ENCODE measurements around the gene SPP2.

The SPP2 gene

DNA sequence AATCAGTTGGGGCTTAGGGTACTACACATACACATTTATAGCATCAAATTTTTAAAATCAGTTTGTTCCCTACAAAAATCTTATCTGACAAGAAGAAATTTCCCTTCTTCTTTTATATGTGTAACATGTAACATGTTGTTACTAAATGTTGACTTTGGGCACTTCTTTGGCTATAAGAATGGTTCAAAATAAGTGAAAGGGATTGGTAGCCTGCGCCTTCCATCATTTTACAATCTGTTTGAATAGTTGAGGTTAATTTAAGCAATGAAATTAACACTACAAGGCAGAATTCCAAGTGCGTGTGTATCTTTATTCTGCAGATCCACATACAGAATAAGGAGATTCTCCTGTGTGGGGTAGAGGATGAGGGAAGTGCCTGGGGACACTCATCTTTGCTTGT is 30.2 kb upstream of the SPP2 start:
- no peaks in the 10 kb centered on the region for H3K4me1 ChIP-seq (ENCODE audit: insufficient read depth, low read length, severe bottlenecking)
- H3K9me2 ChIP-seq (ENCODE audit: low read depth, low read length): no peaks in the 10 kb centered on the region
- H4K20me1 ChIP-seq (ENCODE audit: insufficient read depth, low read length): no peaks in the 10 kb centered on the region
- H3K27me3 ChIP-seq (ENCODE audit: insufficient read depth, low read length): no peaks in the 10 kb centered on the region
- H3K4me2 ChIP-seq (ENCODE audit: low read length): no peak overlapping the region
- H3K27ac ChIP-seq (ENCODE audit: low read depth, low read length, poor library complexity, severe bottlenecking): no peak overlapping the region
- H3K79me2 ChIP-seq (ENCODE audit: insufficient read depth, low read length): no peaks in the 10 kb centered on the region
- no peak for TF ChIP-seq EZH2 (IDR thresholded peaks at IDR 0.05; ENCODE audit: borderline replicate concordance, low read length)
- TF ChIP-seq, protein P1, sequence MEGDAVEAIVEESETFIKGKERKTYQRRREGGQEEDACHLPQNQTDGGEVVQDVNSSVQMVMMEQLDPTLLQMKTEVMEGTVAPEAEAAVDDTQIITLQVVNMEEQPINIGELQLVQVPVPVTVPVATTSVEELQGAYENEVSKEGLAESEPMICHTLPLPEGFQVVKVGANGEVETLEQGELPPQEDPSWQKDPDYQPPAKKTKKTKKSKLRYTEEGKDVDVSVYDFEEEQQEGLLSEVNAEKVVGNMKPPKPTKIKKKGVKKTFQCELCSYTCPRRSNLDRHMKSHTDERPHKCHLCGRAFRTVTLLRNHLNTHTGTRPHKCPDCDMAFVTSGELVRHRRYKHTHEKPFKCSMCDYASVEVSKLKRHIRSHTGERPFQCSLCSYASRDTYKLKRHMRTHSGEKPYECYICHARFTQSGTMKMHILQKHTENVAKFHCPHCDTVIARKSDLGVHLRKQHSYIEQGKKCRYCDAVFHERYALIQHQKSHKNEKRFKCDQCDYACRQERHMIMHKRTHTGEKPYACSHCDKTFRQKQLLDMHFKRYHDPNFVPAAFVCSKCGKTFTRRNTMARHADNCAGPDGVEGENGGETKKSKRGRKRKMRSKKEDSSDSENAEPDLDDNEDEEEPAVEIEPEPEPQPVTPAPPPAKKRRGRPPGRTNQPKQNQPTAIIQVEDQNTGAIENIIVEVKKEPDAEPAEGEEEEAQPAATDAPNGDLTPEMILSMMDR (IDR thresholded peaks at IDR 0.05; ENCODE audit: low read length): no peak
- no peak overlapping the region for H3K4me3 ChIP-seq (ENCODE audit: low read depth, low read length, poor library complexity, severe bottlenecking)
- no peaks in the 10 kb centered on the region for H3K9me3 ChIP-seq (ENCODE audit: low read length)
- H3K36me3 ChIP-seq (ENCODE audit: insufficient read depth, low read length): no peaks in the 10 kb centered on the region
- H3F3A ChIP-seq (ENCODE audit: insufficient read depth, low read length): no peaks in the 10 kb centered on the region
- no peak overlapping the region for H2AFZ ChIP-seq (ENCODE audit: low read length)
- H3K9ac ChIP-seq (ENCODE audit: low read length): no peak overlapping the region

DNA sequence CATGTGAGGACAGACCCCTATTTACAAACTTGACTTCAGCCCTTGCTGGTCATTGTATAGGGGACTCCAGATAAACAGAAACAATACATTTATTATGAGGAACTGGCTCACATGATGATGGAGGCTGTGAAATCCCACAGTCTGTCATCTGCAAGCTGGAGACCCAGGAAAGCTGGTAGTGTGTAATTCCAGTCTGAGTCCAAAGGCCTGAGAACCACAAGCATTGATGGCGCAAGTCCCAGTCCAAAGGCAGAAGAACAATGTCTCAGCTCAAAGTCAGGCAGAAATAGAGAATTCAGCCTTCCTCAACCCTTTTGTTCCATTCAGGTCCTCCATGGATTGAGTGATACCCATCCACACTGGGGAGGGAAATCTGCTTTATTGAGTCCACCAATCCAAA is 28.1 kb upstream of the SPP2 start:
- Histone ChIP-seq H3K9ac (ENCODE audit: low read length) (no peak overlapping the region), H3K79me2 (ENCODE audit: insufficient read depth, low read length) (no peaks in the 10 kb centered on the region), H3K27me3 (ENCODE audit: insufficient read depth, low read length) (peaks cover 5% of the 10 kb centered on the region; the same call in 1 of the 2 replicates), H3K4me1 (ENCODE audit: insufficient read depth, low read length, severe bottlenecking) (no peaks in the 10 kb centered on the region), H3K27ac (ENCODE audit: low read depth, low read length, poor library complexity, severe bottlenecking) (no peak overlapping the region), H3F3A (ENCODE audit: insufficient read depth, low read length) (no peaks in the 10 kb centered on the region), H4K20me1 (ENCODE audit: insufficient read depth, low read length) (no peaks in the 10 kb centered on the region), H3K36me3 (ENCODE audit: insufficient read depth, low read length) (no peaks in the 10 kb centered on the region), H3K9me2 (ENCODE audit: low read depth, low read length) (no peaks in the 10 kb centered on the region), H3K4me2 (ENCODE audit: low read length) (no peak overlapping the region), H2AFZ (ENCODE audit: low read length) (no peak overlapping the region), H3K9me3 (ENCODE audit: low read length) (no peaks in the 10 kb centered on the region), H3K4me3 (ENCODE audit: low read depth, low read length, poor library complexity, severe bottlenecking) (no peak overlapping the region)
- TF ChIP-seq EZH2 (IDR thresholded peaks at IDR 0.05; ENCODE audit: borderline replicate concordance, low read length): no peak
- TF ChIP-seq, protein P1 (IDR thresholded peaks at IDR 0.05; ENCODE audit: low read length): no peak

DNA sequence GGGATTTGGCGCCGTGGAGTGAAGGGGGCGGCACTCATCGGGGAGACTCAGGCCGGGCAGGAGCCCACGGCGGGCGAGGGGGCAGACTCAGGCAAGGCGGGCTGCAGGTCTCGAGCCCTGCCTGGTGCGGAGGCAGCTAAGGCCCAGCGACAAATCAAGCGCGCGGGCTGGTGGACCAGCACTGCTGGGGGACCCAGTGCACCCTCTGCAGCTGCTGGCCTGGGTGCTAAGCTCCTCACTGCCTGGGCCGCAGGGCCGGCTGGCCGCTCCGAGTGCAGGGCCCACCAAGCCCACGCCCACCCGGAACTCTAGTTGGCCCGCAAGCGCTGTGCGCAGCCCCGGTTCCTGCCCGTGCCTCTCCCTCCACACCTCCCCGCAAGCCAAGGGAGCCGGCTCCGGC is 26.2 kb upstream of the SPP2 start:
- H3K79me2 ChIP-seq (ENCODE audit: insufficient read depth, low read length): no peaks in the 10 kb centered on the region
- H3K4me3 ChIP-seq (ENCODE audit: low read depth, low read length, poor library complexity, severe bottlenecking): no peak overlapping the region
- H3K9ac ChIP-seq (ENCODE audit: low read length): no peak overlapping the region
- no peaks in the 10 kb centered on the region for H3K9me3 ChIP-seq (ENCODE audit: low read length)
- no peak overlapping the region for H3K27ac ChIP-seq (ENCODE audit: low read depth, low read length, poor library complexity, severe bottlenecking)
- no peaks in the 10 kb centered on the region for H3F3A ChIP-seq (ENCODE audit: insufficient read depth, low read length)
- no peak overlapping the region for H3K4me2 ChIP-seq (ENCODE audit: low read length)
- H4K20me1 ChIP-seq (ENCODE audit: insufficient read depth, low read length): no peaks in the 10 kb centered on the region
- no peaks in the 10 kb centered on the region for H3K4me1 ChIP-seq (ENCODE audit: insufficient read depth, low read length, severe bottlenecking)
- no peak overlapping the region for H2AFZ ChIP-seq (ENCODE audit: low read length)
- H3K36me3 ChIP-seq (ENCODE audit: insufficient read depth, low read length): no peaks in the 10 kb centered on the region
- peaks cover 5% of the 10 kb centered on the region; the same call in 1 of the 2 replicates for H3K27me3 ChIP-seq (ENCODE audit: insufficient read depth, low read length)
- no peaks in the 10 kb centered on the region for H3K9me2 ChIP-seq (ENCODE audit: low read depth, low read length)
- TF ChIP-seq, protein P1 (IDR thresholded peaks at IDR 0.05; ENCODE audit: low read length): no peak
- no peak for TF ChIP-seq EZH2 (IDR thresholded peaks at IDR 0.05; ENCODE audit: borderline replicate concordance, low read length)
